ENCODE measurements around the gene IFNL2. TPM values are rescaled to one million over a fixed set of nuclear protein-coding genes. Genes with fewer than 3 reads are reported as not detected.
A peak's percentile ranks its signal among the peaks of the same experiment; 100 is the strongest.

IFNL2 gene
- total and polyA plus RNA-seq, 9 of the 15 experiments (the other 6 are each of a cell fraction or from before 2014, with no cell fraction given) = not detected

- TF ChIP-seq ZNF121 (CRISPR knock-in tag; conservative IDR thresholded peaks at IDR 0.05) = no peak
- TF ChIP-seq TAF9B (IDR thresholded peaks at IDR 0.05; ENCODE audit: partially characterized antibody) = no peak
- no peak for TF ChIP-seq ZNF57 (CRISPR knock-in tag; IDR thresholded peaks at IDR 0.05)
- TF ChIP-seq FOXP4 (CRISPR knock-in tag; IDR thresholded peaks at IDR 0.05; ENCODE audit: borderline replicate concordance) = no peak
- no peak for TF ChIP-seq HBP1 (CRISPR knock-in tag; IDR thresholded peaks at IDR 0.05)
- no peak for TF ChIP-seq CBX5 (IDR thresholded peaks at IDR 0.05; ENCODE audit: borderline replicate concordance, low read depth)
- no peak for TF ChIP-seq ATF4 (CRISPR knock-in tag; IDR thresholded peaks at IDR 0.05)
- TF ChIP-seq ZFP30 (CRISPR knock-in tag; IDR thresholded peaks at IDR 0.05; ENCODE audit: borderline replicate concordance) = no peak
- TF ChIP-seq CREB3 (tag; conservative IDR thresholded peaks at IDR 0.05; ENCODE audit: low read depth) = no peak
- no peak for TF ChIP-seq ARID4B (CRISPR knock-in tag; IDR thresholded peaks at IDR 0.05)
- TF ChIP-seq ID3 (CRISPR knock-in tag; IDR thresholded peaks at IDR 0.05) = no peak
- TF ChIP-seq ID3 (tag; IDR thresholded peaks at IDR 0.05) = no peak
- no peak for TF ChIP-seq NR3C1 (CRISPR knock-in tag; IDR thresholded peaks at IDR 0.05)
- no peak for TF ChIP-seq HDAC8 (tag; IDR thresholded peaks at IDR 0.05)
- no peak for TF ChIP-seq ZNF408 (CRISPR knock-in tag; IDR thresholded peaks at IDR 0.05; ENCODE audit: low read depth)
- peak; percentile 63; the same call in 1 of the 2 replicates for TF ChIP-seq XRCC5 (IDR thresholded peaks at IDR 0.05; ENCODE audit: low read depth, low read length)
- TF ChIP-seq DMBX1 (CRISPR knock-in tag; IDR thresholded peaks at IDR 0.05; ENCODE audit: borderline replicate concordance) = no peak
Measured at GRCh38 chr19:39308531-39309304, 40.5 kb downstream of the IFNL2 start (continued).

All from K562 (cell line).